Ascending aorta (tissue), 2 donors: ENCODE results near the gene BICRA. TPM values are rescaled to one million over a fixed set of nuclear protein-coding genes. Genes with fewer than 3 reads are reported as not detected.

Experiments used
- DNase-seq, 2 donors: peaks; one replicate each; pipeline ENCODE4 v3.0.0-alpha.2; 2019; ENCODE audit warnings: low spot score in 2 of 2
- H3K27ac ChIP-seq, 2 donors: fragments of 200-600 bp; sonication (generic); one replicate each; pipeline ENCODE4 v1.5.1; 2016 to 2017; ENCODE audit warnings: mild to moderate bottlenecking in 1 of 2
- H3K27me3 ChIP-seq: fragments of 200-600 bp; sonication (generic); one replicate; pipeline ENCODE4 v1.5.1; 2017
- H3K36me3 ChIP-seq, 2 donors: fragments of 200-600 bp; sonication (generic); one replicate each; pipeline ENCODE4 v1.5.1; 2016
- H3K4me1 ChIP-seq, 2 donors: fragments of 200-600 bp; sonication (generic); one replicate each; pipeline ENCODE4 v1.5.1; 2016 to 2017; ENCODE audit warnings: mild to moderate bottlenecking in 1 of 2
- H3K4me3 ChIP-seq, 2 donors: fragments of 200-600 bp; sonication (generic); one replicate each; pipeline ENCODE4 v1.5.1; 2016 to 2017; ENCODE audit warnings: mild to moderate bottlenecking in 1 of 2
- H3K9me3 ChIP-seq, 2 donors: fragments of 200-600 bp; sonication (generic); one replicate each; pipeline ENCODE4 v1.5.1; 2016
- intact Hi-C: fragments of 100-400 bp; cut with DNase I; formaldehyde crosslinking; loops from one replicate; pipeline ENCODE4 v1.15.1; 2023
- total RNA-seq: library from RNA; depleted of rRNA; stranded (reverse); fragments of >200 nt; gene quantifications from one replicate; pipeline ENCODE4 v1.1.0, GENCODE V29; 2016
- TF ChIP-seq, protein P1 (sequence below), 3 experiments: fragments of 200-600 bp in 2 of 3; fragments of 450-650 bp in 1 of 3; sonication (generic) in 2 of 3; IDR thresholded peaks; one replicate each; pipeline ENCODE4 v1.5.1; 2016 to 2019; ENCODE audit warnings: antibody characterized with exemption in 3 of 3, mild to moderate bottlenecking in 1 of 3, moderate library complexity in 1 of 3

BICRA gene
- total RNA-seq, 1 donor from 2014 or later = 19.7 TPM

- H3K4me3 ChIP-seq = no peak overlapping the region
- no peaks in the 10 kb centered on the region for H3K27me3 ChIP-seq
- no peak for DNase-seq
- H3K36me3 ChIP-seq = peaks cover 22 to 38% of the 10 kb centered on the region in 2 donors
- no peak overlapping the region for H3K27ac ChIP-seq
- no peaks in the 10 kb centered on the region for H3K9me3 ChIP-seq
- intact Hi-C loops = loop anchor here (10.0 kb wide), 1 partner anchor 409 kb away; no protein-coding TSS in a partner anchor
- no peaks in the 10 kb centered on the region for H3K4me1 ChIP-seq
- TF ChIP-seq, protein P1, sequence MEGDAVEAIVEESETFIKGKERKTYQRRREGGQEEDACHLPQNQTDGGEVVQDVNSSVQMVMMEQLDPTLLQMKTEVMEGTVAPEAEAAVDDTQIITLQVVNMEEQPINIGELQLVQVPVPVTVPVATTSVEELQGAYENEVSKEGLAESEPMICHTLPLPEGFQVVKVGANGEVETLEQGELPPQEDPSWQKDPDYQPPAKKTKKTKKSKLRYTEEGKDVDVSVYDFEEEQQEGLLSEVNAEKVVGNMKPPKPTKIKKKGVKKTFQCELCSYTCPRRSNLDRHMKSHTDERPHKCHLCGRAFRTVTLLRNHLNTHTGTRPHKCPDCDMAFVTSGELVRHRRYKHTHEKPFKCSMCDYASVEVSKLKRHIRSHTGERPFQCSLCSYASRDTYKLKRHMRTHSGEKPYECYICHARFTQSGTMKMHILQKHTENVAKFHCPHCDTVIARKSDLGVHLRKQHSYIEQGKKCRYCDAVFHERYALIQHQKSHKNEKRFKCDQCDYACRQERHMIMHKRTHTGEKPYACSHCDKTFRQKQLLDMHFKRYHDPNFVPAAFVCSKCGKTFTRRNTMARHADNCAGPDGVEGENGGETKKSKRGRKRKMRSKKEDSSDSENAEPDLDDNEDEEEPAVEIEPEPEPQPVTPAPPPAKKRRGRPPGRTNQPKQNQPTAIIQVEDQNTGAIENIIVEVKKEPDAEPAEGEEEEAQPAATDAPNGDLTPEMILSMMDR (IDR thresholded peaks at IDR 0.05) = no peak
Measured at GRCh38 chr19:47693903-47694302, 85.0 kb downstream of the BICRA start.

DNA sequence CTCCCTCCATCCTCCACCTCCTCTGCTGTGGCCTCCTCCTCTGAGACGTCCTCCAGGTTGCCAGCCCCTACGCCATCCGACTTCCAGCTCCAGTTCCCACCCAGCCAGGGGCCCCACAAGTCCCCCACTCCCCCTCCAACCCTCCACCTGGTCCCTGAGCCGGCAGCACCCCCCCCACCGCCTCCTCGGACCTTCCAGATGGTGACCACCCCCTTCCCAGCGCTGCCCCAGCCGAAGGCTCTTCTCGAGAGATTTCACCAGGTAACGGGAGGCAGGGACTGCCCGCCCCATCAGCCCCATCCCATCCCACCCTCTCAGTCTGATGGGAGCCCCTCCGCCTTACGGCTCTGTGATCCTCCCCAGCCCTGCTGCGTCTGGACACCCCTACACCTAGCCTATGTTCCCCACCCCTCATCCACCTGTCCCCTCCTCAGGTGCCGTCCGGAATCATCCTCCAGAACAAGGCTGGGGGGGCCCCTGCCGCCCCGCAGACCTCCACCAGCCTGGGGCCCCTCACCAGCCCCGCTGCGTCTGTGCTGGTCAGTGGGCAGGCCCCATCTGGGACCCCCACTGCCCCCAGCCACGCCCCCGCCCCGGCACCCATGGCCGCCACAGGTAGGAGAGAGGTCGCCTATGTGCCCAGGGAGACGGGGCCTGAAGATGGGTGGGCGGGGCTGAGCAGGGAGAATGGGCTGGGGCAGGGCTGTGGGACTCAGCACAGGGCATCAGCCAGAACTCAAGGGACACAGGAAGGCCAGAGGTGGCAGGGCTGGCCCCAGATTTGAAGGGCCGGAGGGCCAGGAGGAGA, 85.7 kb downstream of the BICRA start:
- Histone ChIP-seq H3K9me3 (no peaks in the 10 kb centered on the region), H3K27ac (no peak overlapping the region)
- DNase-seq = no peak

DNA sequence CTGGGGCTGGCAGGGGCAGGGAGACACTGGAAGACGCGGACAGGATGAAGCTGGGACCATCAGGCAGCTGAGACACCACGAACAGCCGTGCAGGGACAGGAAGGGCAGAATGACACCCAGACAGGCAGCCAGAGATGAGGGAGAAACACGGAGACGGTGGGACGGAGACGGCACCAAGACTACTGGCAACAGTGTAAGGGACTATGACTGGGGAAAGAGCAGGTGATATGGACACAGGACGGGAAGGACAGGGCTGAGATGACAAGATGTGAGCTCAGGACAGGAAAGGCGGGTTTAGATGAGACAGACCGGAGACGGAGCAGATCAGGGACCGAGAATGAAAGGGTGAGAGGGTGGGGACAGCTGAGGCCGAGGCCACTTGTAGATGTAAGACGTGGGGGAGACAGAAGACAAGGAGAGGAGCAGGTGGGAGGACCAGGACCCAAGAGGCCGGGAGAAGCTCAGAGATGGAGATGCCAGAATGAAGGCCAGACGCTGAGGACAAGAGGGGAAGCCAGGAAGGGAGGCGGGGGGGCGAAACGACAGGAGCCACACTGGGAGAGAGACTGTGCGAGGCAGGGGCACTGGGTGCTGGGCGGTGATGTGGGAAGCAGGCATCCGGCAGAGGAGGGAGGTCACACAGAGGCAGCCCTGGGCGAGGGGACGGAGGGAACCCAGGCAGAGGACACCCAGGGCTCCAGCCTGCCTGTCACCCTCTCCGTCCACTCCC, 86.8 kb downstream of the BICRA start:
- peaks cover 38 to 51% of the 10 kb centered on the region in 2 donors for H3K36me3 ChIP-seq
- H3K4me1 ChIP-seq = no peaks in the 10 kb centered on the region
- TF ChIP-seq, protein P1 (IDR thresholded peaks at IDR 0.05) = no peak
- H3K27me3 ChIP-seq = no peaks in the 10 kb centered on the region
- intact Hi-C loops = loop anchor here (10.0 kb wide), 1 partner anchor 411 kb away; no protein-coding TSS in a partner anchor
- no peak overlapping the region for H3K4me3 ChIP-seq
- H3K27ac ChIP-seq = no peak overlapping the region
- no peak for DNase-seq
- no peaks in the 10 kb centered on the region for H3K9me3 ChIP-seq

More for the DNA sequence above, 85.7 kb downstream of the BICRA start:
- no peak overlapping the region for H3K4me3 ChIP-seq
- no peaks in the 10 kb centered on the region for H3K4me1 ChIP-seq
- H3K27me3 ChIP-seq = no peaks in the 10 kb centered on the region
- intact Hi-C loops = loop anchor here (10.0 kb wide), 1 partner anchor 410 kb away; no protein-coding TSS in a partner anchor
- peaks cover 29 to 45% of the 10 kb centered on the region in 2 donors for H3K36me3 ChIP-seq
- TF ChIP-seq, protein P1 (IDR thresholded peaks at IDR 0.05) = no peak

- Histone ChIP-seq H3K4me1 (no peaks in the 10 kb centered on the region), H3K36me3 (peaks cover 40 to 60% of the 10 kb centered on the region in 2 donors), H3K27ac (no peak overlapping the region), H3K9me3 (no peaks in the 10 kb centered on the region), H3K27me3 (no peaks in the 10 kb centered on the region), H3K4me3 (no peak overlapping the region)
- TF ChIP-seq, protein P1 (IDR thresholded peaks at IDR 0.05) = no peak
- intact Hi-C loops = loop anchor here (10.0 kb wide), 1 partner anchor 412 kb away; no protein-coding TSS in a partner anchor
- no peak for DNase-seq
Measured at GRCh38 chr19:47696635-47697034, 87.7 kb downstream of the BICRA start.

GRCh38 chr19:47697863-47698609, 89.1 kb downstream of the BICRA start:
- peaks cover 47 to 62% of the 10 kb centered on the region in 2 donors for H3K36me3 ChIP-seq
- H3K4me3 ChIP-seq = no peak overlapping the region
- H3K4me1 ChIP-seq = no peaks in the 10 kb centered on the region
- H3K9me3 ChIP-seq = no peaks in the 10 kb centered on the region
- DNase-seq = peak in 1 of 2 donors; percentile 80
- no peak overlapping the region for H3K27ac ChIP-seq
- H3K27me3 ChIP-seq = no peaks in the 10 kb centered on the region
- TF ChIP-seq, protein P1 (IDR thresholded peaks at IDR 0.05) = peak; percentile 95 to 99 (median 98)
- intact Hi-C loops = loop anchor here (1.0 to 10.0 kb wide), 4 partner anchors 89 to 413 kb away; partner anchors contain the start of genes BICRA and NAPA
